ENCODE measurements around the gene PRLH.

Gene PRLH

GRCh38 chr2:237538901-237539300 is 27.5 kb upstream of the PRLH start:
- TF ChIP-seq CTCF (IDR thresholded peaks at IDR 0.05; ENCODE audit: extremely low read depth, insufficient read depth, missing control alignments) = no peak
- DNase-seq (ENCODE audit: low spot score) = no peak
- in situ Hi-C loops (cut with MboI; ENCODE audit: low pct_unique_long_range_greater_than_20kb, low sequenced_read_pairs, unreplicated experiment) = no loop called here

DNA sequence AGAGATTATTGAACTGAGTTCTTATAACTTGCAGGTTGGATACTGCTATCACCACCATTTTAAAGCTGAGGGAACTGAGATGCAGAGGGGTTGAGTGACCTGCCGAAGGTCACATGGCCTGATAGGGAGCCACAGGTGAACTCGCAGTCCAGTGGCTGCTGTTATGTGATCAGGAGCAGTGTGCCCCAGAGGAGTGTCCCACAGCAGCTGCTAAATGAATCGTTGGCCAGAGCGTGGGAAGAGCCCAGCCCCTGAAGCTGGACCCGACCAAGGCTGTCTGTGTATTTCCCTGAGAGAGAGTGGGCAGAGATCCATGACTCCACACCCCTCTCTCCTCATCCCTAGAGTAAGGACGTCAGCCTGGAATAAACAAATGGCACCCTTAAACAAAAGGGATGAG is 26.7 kb upstream of the PRLH start:
- in situ Hi-C loops (cut with MboI; ENCODE audit: low pct_unique_long_range_greater_than_20kb, low sequenced_read_pairs, unreplicated experiment) = no loop called here
- TF ChIP-seq CTCF (IDR thresholded peaks at IDR 0.05; ENCODE audit: extremely low read depth, insufficient read depth, missing control alignments) = no peak
- DNase-seq (ENCODE audit: low spot score) = no peak

GRCh38 chr2:237540223-237540775 is 26.1 kb upstream of the PRLH start:
- in situ Hi-C loops (cut with MboI; ENCODE audit: low pct_unique_long_range_greater_than_20kb, low sequenced_read_pairs, unreplicated experiment) = no loop called here
- no peak for TF ChIP-seq CTCF (IDR thresholded peaks at IDR 0.05; ENCODE audit: extremely low read depth, insufficient read depth, missing control alignments)
- no peak for DNase-seq (ENCODE audit: low spot score)

DNA sequence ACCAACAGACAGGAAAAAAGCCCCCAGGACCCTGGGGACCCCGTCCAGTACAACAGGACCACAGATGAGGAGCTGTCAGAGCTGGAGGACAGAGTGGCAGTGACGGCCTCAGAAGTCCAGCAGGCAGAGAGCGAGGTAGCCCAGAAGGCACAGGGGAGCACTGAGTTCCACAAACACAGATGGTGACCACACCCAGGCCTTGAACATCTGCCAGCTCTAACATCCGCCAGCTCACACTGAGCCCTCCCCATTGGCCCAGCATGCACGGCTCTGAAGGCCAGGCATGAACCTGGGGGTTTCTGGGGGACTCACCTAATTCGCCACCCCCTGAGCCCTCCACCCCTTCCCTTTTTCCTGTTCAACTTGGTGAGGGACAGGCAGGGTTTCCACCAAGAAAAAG is 25.6 kb upstream of the PRLH start:
- no peak for TF ChIP-seq CTCF (IDR thresholded peaks at IDR 0.05; ENCODE audit: extremely low read depth, insufficient read depth, missing control alignments)
- peak; percentile 58 for DNase-seq (ENCODE audit: low spot score)
- in situ Hi-C loops (cut with MboI; ENCODE audit: low pct_unique_long_range_greater_than_20kb, low sequenced_read_pairs, unreplicated experiment) = no loop called here

GRCh38 chr2:237541243-237541642 is 25.1 kb upstream of the PRLH start:
- TF ChIP-seq CTCF (IDR thresholded peaks at IDR 0.05; ENCODE audit: extremely low read depth, insufficient read depth, missing control alignments) = no peak
- no peak for DNase-seq (ENCODE audit: low spot score)
- in situ Hi-C loops (cut with MboI; ENCODE audit: low pct_unique_long_range_greater_than_20kb, low sequenced_read_pairs, unreplicated experiment) = no loop called here

GRCh38 chr2:237542001-237542704 is 24.2 kb upstream of the PRLH start:
- in situ Hi-C loops (cut with MboI; ENCODE audit: low pct_unique_long_range_greater_than_20kb, low sequenced_read_pairs, unreplicated experiment) = no loop called here
- TF ChIP-seq CTCF (IDR thresholded peaks at IDR 0.05; ENCODE audit: extremely low read depth, insufficient read depth, missing control alignments) = no peak
- DNase-seq (ENCODE audit: low spot score) = no peak

Data from GM13977 (cell line).